Measurements from ENCODE around the gene ITSN1.

Gene ITSN1

GRCh38 chr21:33881689-33882440, 239.6 kb downstream of the ITSN1 start:
- Histone ChIP-seq H3K9me3 (ENCODE audit: control insufficient read depth, insufficient read depth, low read length) (no peaks in the 10 kb centered on the region), H3K36me3 (ENCODE audit: control insufficient read depth, low read length) (no peaks in the 10 kb centered on the region), H3K9me2 (replicated peaks; ENCODE audit: control insufficient read depth, low read length) (no peaks in the 10 kb centered on the region), H3K27ac (ENCODE audit: low read depth, low read length) (no peak overlapping the region), H3K4me3 (ENCODE audit: low read length) (no peak overlapping the region), H3K27me3 (ENCODE audit: control insufficient read depth, low read length) (peaks cover 4% of the 10 kb centered on the region; the same call in 1 of the 2 replicates), H3K4me1 (ENCODE audit: control insufficient read depth, low read length) (no peaks in the 10 kb centered on the region), H3K79me2 (ENCODE audit: control insufficient read depth, low read length) (no peaks in the 10 kb centered on the region), H3K4me2 (ENCODE audit: low read length) (no peak overlapping the region), H3F3A (ENCODE audit: control insufficient read depth, insufficient read depth) (no peaks in the 10 kb centered on the region), H4K20me1 (ENCODE audit: control insufficient read depth, insufficient read depth, low read depth, low read length) (no peaks in the 10 kb centered on the region)
- no peak for TF ChIP-seq EZH2phosphoT487 (IDR thresholded peaks at IDR 0.05; ENCODE audit: borderline replicate concordance, low read length)
- TF ChIP-seq, protein P1, sequence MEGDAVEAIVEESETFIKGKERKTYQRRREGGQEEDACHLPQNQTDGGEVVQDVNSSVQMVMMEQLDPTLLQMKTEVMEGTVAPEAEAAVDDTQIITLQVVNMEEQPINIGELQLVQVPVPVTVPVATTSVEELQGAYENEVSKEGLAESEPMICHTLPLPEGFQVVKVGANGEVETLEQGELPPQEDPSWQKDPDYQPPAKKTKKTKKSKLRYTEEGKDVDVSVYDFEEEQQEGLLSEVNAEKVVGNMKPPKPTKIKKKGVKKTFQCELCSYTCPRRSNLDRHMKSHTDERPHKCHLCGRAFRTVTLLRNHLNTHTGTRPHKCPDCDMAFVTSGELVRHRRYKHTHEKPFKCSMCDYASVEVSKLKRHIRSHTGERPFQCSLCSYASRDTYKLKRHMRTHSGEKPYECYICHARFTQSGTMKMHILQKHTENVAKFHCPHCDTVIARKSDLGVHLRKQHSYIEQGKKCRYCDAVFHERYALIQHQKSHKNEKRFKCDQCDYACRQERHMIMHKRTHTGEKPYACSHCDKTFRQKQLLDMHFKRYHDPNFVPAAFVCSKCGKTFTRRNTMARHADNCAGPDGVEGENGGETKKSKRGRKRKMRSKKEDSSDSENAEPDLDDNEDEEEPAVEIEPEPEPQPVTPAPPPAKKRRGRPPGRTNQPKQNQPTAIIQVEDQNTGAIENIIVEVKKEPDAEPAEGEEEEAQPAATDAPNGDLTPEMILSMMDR (IDR thresholded peaks at IDR 0.05; ENCODE audit: low read depth, low read length, poor library complexity, severe bottlenecking): no peak

DNA sequence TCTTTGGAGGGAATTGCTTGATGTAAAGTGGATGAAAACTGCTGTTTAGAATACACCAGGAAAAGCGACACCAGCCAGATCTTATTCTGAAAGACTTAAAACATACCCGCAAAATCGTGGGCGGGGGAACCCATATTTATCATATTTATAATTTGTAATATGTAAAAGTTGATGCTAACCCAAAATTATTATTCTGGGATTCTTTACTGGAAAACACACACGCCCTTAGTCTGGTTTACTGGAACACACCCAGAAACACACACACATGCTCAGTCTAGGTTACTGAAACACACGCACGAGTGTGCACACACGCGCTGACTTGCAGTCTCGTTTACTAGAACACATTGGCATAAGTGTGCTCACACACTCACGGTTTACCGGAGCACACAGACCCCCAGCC, 240.8 kb downstream of the ITSN1 start:
- TF ChIP-seq, protein P1 (IDR thresholded peaks at IDR 0.05; ENCODE audit: low read depth, low read length, poor library complexity, severe bottlenecking): no peak
- TF ChIP-seq EZH2phosphoT487 (IDR thresholded peaks at IDR 0.05; ENCODE audit: borderline replicate concordance, low read length): no peak
- H4K20me1 ChIP-seq (ENCODE audit: control insufficient read depth, insufficient read depth, low read depth, low read length): no peaks in the 10 kb centered on the region
- no peaks in the 10 kb centered on the region for H3K9me2 ChIP-seq (replicated peaks; ENCODE audit: control insufficient read depth, low read length)

DNA sequence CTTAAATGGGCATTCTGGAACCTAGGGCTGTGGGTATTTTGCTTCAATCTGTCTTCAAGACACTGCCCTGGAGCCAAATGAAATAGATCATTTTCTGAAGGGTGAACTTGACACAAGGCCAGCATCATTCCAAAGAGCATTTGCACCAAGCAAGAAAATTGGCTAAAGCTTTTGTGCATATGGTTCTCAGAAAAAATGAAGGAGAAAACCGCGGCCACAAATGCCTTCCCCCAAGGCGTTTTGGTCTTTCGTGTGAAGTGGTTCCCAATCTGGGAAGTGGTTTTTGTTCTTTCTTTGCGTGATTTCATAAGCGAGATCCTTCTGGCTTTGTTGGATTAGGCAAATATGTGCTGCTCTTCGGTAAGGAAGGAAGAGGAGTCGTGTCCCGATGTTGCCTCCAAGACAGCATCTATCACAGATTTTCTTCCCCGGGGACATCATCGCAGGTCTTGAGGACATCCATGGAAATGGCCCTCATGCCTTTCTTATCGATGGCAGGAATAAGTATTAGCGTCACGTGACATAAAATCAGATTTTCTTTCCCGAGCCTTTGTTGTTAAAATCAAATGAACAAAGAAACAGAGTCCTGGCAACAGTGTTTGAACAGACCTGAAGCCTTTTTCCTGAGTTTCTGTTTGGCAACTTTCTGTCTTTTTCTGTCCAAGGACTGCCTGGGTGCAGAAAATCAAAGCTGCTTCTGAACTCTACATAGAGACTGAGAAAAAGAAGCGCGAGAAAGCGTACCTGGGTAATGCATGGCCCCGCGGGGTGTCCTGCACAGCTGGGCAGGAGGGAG, 242.3 kb downstream of the ITSN1 start:
- Histone ChIP-seq H3K4me3 (ENCODE audit: low read length) (no peak overlapping the region), H3K27me3 (ENCODE audit: control insufficient read depth, low read length) (peaks cover 4% of the 10 kb centered on the region; the same call in 1 of the 2 replicates), H3F3A (ENCODE audit: control insufficient read depth, insufficient read depth) (no peaks in the 10 kb centered on the region)

More for the DNA sequence above, 240.8 kb downstream of the ITSN1 start:
- H3K4me2 ChIP-seq (ENCODE audit: low read length): no peak overlapping the region
- no peaks in the 10 kb centered on the region for H3K4me1 ChIP-seq (ENCODE audit: control insufficient read depth, low read length)
- no peaks in the 10 kb centered on the region for H3K79me2 ChIP-seq (ENCODE audit: control insufficient read depth, low read length)
- H3K27me3 ChIP-seq (ENCODE audit: control insufficient read depth, low read length): peaks cover 4% of the 10 kb centered on the region; the same call in 1 of the 2 replicates
- H3K4me3 ChIP-seq (ENCODE audit: low read length): no peak overlapping the region
- no peaks in the 10 kb centered on the region for H3K9me3 ChIP-seq (ENCODE audit: control insufficient read depth, insufficient read depth, low read length)
- H3K36me3 ChIP-seq (ENCODE audit: control insufficient read depth, low read length): no peaks in the 10 kb centered on the region
- no peak overlapping the region for H3K27ac ChIP-seq (ENCODE audit: low read depth, low read length)
- H3F3A ChIP-seq (ENCODE audit: control insufficient read depth, insufficient read depth): no peaks in the 10 kb centered on the region

More for the DNA sequence above, 242.3 kb downstream of the ITSN1 start:
- Histone ChIP-seq H3K4me2 (ENCODE audit: low read length) (no peak overlapping the region), H3K9me2 (replicated peaks; ENCODE audit: control insufficient read depth, low read length) (no peaks in the 10 kb centered on the region), H3K79me2 (ENCODE audit: control insufficient read depth, low read length) (no peaks in the 10 kb centered on the region), H3K36me3 (ENCODE audit: control insufficient read depth, low read length) (no peaks in the 10 kb centered on the region), H3K9me3 (ENCODE audit: control insufficient read depth, insufficient read depth, low read length) (no peaks in the 10 kb centered on the region), H3K4me1 (ENCODE audit: control insufficient read depth, low read length) (no peaks in the 10 kb centered on the region), H4K20me1 (ENCODE audit: control insufficient read depth, insufficient read depth, low read depth, low read length) (no peaks in the 10 kb centered on the region), H3K27ac (ENCODE audit: low read depth, low read length) (no peak overlapping the region)
- TF ChIP-seq, protein P1 (IDR thresholded peaks at IDR 0.05; ENCODE audit: low read depth, low read length, poor library complexity, severe bottlenecking): no peak
- no peak for TF ChIP-seq EZH2phosphoT487 (IDR thresholded peaks at IDR 0.05; ENCODE audit: borderline replicate concordance, low read length)

Data from DOHH2 (cell line).